Liver (tissue), 9 donors: Measurements from ENCODE around the gene ITGB1BP1. TPM values are rescaled to one million over a fixed set of nuclear protein-coding genes. Genes with fewer than 3 reads are reported as not detected.

ENCODE experiments used
- DNase-seq: peaks from one replicate; pipeline ENCODE4 v3.0.0-alpha.2; 2017; ENCODE audit warnings: low spot score
- H3K27ac ChIP-seq, 2 donors: one replicate each; pipeline ENCODE4 v1.7.0; 2013; ENCODE audit warnings: inconsistent platforms in 2 of 2, low read length in 2 of 2, control low read depth in 1 of 2, low read depth in 1 of 2, mild to moderate bottlenecking in 1 of 2
- H3K27me3 ChIP-seq, 4 donors: one replicate each; pipeline versions ENCODE4 v1.6.1 to v1.7.0; 2013; ENCODE audit warnings: low read length in 3 of 4, inconsistent platforms in 1 of 4, mild to moderate bottlenecking in 1 of 4, moderate library complexity in 1 of 4; ENCODE audit not compliant: control insufficient read depth in 4 of 4, insufficient read depth in 4 of 4
- H3K36me3 ChIP-seq, 4 donors: one replicate each; pipeline versions ENCODE4 v1.6.1 to v1.7.0; 2013; ENCODE audit warnings: low read length in 3 of 4, mild to moderate bottlenecking in 3 of 4, low read depth in 1 of 4, moderate library complexity in 1 of 4; ENCODE audit not compliant: control insufficient read depth in 4 of 4, insufficient read depth in 3 of 4
- H3K4me1 ChIP-seq, 4 donors: one replicate each; pipeline versions ENCODE4 v1.6.1 to v1.7.0; 2013; ENCODE audit warnings: low read length in 3 of 4, mild to moderate bottlenecking in 3 of 4, moderate library complexity in 1 of 4; ENCODE audit not compliant: control insufficient read depth in 4 of 4, insufficient read depth in 4 of 4
- H3K4me3 ChIP-seq, 3 donors: one replicate each; pipeline versions ENCODE4 v1.6.1 to v1.7.0; 2013; ENCODE audit warnings: low read length in 3 of 3, control low read depth in 1 of 3, low read depth in 1 of 3, mild to moderate bottlenecking in 1 of 3
- H3K9ac ChIP-seq, 2 donors: one replicate each; pipeline ENCODE4 v1.7.0; 2013; ENCODE audit warnings: low read length in 2 of 2, mild to moderate bottlenecking in 2 of 2, moderate library complexity in 2 of 2, control low read depth in 1 of 2, low read depth in 1 of 2
- H3K9me3 ChIP-seq, 4 donors: one replicate each; pipeline versions ENCODE4 v1.6.1 to v1.7.0; 2013; ENCODE audit warnings: low read length in 3 of 4; ENCODE audit not compliant: control insufficient read depth in 4 of 4
- CTCF ChIP-seq: fragments of 150-350 bp; IDR thresholded peaks from 2 replicates; pipeline ENCODE4 v1.5.1; 2017; ENCODE audit warnings: improper control_type of control experiment, low read depth, low read length; ENCODE audit not compliant: missing input control
- EGR1 ChIP-seq, 2 donors: IDR thresholded peaks; 2 replicates each; pipeline ENCODE4 v1.6.1; 2016 to 2018; ENCODE audit warnings: antibody characterized with exemption in 2 of 2, low read depth in 2 of 2
- FOXA1 ChIP-seq: IDR thresholded peaks from 2 replicates; pipeline ENCODE4 v1.6.1; 2016; ENCODE audit warnings: antibody characterized with exemption
- FOXA2 ChIP-seq: IDR thresholded peaks from 2 replicates; pipeline ENCODE4 v1.6.1; 2016; ENCODE audit warnings: antibody characterized with exemption
- GABPA ChIP-seq, 2 donors: IDR thresholded peaks in 1 of 2; conservative IDR thresholded peaks in 1 of 2; 2 replicates each; pipeline ENCODE4 v1.6.1; 2016; ENCODE audit warnings: antibody characterized with exemption in 2 of 2, mild to moderate bottlenecking in 1 of 2, moderate library complexity in 1 of 2
- HNF4A ChIP-seq, 2 donors: conservative IDR thresholded peaks; 2 replicates each; pipeline ENCODE4 v1.6.1; 2016; ENCODE audit warnings: antibody characterized with exemption in 2 of 2, mild to moderate bottlenecking in 2 of 2
- HNF4G ChIP-seq: IDR thresholded peaks from 2 replicates; pipeline ENCODE4 v1.6.1; 2016; ENCODE audit warnings: antibody characterized with exemption
- JUND ChIP-seq, 2 donors: IDR thresholded peaks; 2 replicates each; pipeline ENCODE4 v1.6.1; 2016; ENCODE audit warnings: antibody characterized with exemption in 2 of 2
- NR2F2 ChIP-seq: IDR thresholded peaks from 2 replicates; pipeline ENCODE4 v1.6.1; 2016; ENCODE audit warnings: antibody characterized with exemption
- RAD21 ChIP-seq, 2 donors: IDR thresholded peaks; 2 replicates each; pipeline ENCODE4 v1.6.1; 2016; ENCODE audit warnings: antibody characterized with exemption in 2 of 2, mild to moderate bottlenecking in 2 of 2
- REST ChIP-seq: IDR thresholded peaks from 2 replicates; pipeline ENCODE4 v1.6.1; 2016; ENCODE audit warnings: antibody characterized with exemption, mild to moderate bottlenecking
- RXRA ChIP-seq, 2 donors: IDR thresholded peaks; 2 replicates each; pipeline ENCODE4 v1.6.1; 2017 to 2018; ENCODE audit warnings: antibody characterized with exemption in 2 of 2, mild to moderate bottlenecking in 1 of 2
- SP1 ChIP-seq: IDR thresholded peaks from 2 replicates; pipeline ENCODE4 v1.6.1; 2018; ENCODE audit warnings: antibody characterized with exemption, mild to moderate bottlenecking
- TAF1 ChIP-seq: conservative IDR thresholded peaks from 2 replicates; pipeline ENCODE4 v1.6.1; 2016; ENCODE audit warnings: antibody characterized with exemption, mild to moderate bottlenecking
- ZBTB33 ChIP-seq: IDR thresholded peaks from 2 replicates; pipeline ENCODE4 v1.6.1; 2016; ENCODE audit warnings: antibody characterized with exemption
- WGBS: extraction: QIAGEN DNeasy Blood & Tissue Kit; methylation state at CpG from one replicate; pipeline ENCODE4 v1.1.7; 2013; 5-methylcytosine and 5-hydroxymethylcytosine counted together
- polyA plus RNA-seq, 2 donors: library from polyadenylated mRNA; stranded (reverse) in 1 of 2; unstranded in 1 of 2; fragments of 200-250 nt in 1 of 2; fragments of >200 nt in 1 of 2; fragmentation: Nextera tagmentation in 1 of 2; extraction: Ambion mirVana in 1 of 2; gene quantifications; one replicate each; pipeline versions ENCODE4 v1.2.1 to v1.2.3, GENCODE V29; 2013 to 2015
- total RNA-seq, 2 donors: library from RNA; depleted of rRNA; stranded (reverse); fragments of >200 nt; gene quantifications; one replicate each; pipeline ENCODE4 v1.2.3, GENCODE V29; 2014
- TF ChIP-seq, protein P1 (sequence below): IDR thresholded peaks from 2 replicates; pipeline ENCODE4 v1.6.1; 2016; ENCODE audit warnings: antibody characterized with exemption
- TF ChIP-seq, protein P2 (sequence below): IDR thresholded peaks from 2 replicates; pipeline ENCODE4 v1.6.1; 2016; ENCODE audit warnings: antibody characterized with exemption
- donor health status: healthy.
- donor health status: healthy.
- donor health status: healthy.
- donor health status: healthy.
- donor health status: healthy.

The ITGB1BP1 gene
- total and polyA plus RNA-seq, 4 donors: 6.6 to 30.9 (median 13.7) TPM

DNA sequence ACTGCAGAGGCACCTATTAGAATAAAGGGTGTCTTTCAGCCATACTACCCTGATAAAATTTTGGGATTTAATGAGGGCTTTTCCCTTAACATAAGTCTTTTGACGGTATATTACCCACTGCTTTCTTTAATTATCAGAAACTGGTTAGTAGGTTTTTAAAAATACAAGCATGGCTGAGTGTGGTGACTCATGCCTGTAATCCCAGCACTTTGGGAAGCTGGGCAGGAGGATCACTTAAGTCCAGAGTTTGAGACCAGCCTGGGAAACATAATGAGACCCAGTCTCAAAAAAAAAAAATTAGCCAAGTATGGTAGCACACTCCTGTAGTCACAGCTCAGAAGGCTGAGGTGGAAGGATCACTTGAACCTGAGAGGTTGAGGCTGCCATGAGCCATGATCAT, 16.2 kb upstream of the ITGB1BP1 start:
- Histone ChIP-seq H3K27me3 (no peaks in the 10 kb centered on the region), H3K9ac (no peak overlapping the region), H3K9me3 (no peaks in the 10 kb centered on the region), H3K4me1 (no peaks in the 10 kb centered on the region), H3K27ac (no peak overlapping the region), H3K36me3 (peaks cover 13 to 52% (median 44%) of the 10 kb centered on the region in 4 donors), H3K4me3 (no peak overlapping the region)
- DNase-seq: no peak
- TF ChIP-seq, protein P1, sequence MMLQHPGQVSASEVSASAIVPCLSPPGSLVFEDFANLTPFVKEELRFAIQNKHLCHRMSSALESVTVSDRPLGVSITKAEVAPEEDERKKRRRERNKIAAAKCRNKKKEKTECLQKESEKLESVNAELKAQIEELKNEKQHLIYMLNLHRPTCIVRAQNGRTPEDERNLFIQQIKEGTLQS: no peak
- TF ChIP-seq REST (no peak), CTCF (no peak), FOXA2 (no peak), HNF4A (conservative IDR thresholded peaks at IDR 0.05) (no peak), TAF1 (no peak), JUND (IDR thresholded peaks at IDR 0.05) (no peak), NR2F2 (no peak), GABPA (IDR thresholded peaks at IDR 0.05 in 1 of 2, conservative IDR thresholded peaks at IDR 0.05 in 1 of 2) (no peak), FOXA1 (no peak), EGR1 (IDR thresholded peaks at IDR 0.05; ENCODE audit: low read depth in 2 of 2) (no peak), HNF4G (no peak), RXRA (IDR thresholded peaks at IDR 0.05) (no peak), ZBTB33 (no peak), RAD21 (IDR thresholded peaks at IDR 0.05) (no peak), SP1 (no peak)
- TF ChIP-seq, protein P2, sequence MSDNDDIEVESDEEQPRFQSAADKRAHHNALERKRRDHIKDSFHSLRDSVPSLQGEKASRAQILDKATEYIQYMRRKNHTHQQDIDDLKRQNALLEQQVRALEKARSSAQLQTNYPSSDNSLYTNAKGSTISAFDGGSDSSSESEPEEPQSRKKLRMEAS: no peak
- 97% methylated on average over 1 of the region's 1 CpG for WGBS

- H3K4me3 ChIP-seq: no peak overlapping the region
- H3K27me3 ChIP-seq: no peaks in the 10 kb centered on the region
- whole genome bisulfite sequencing: 88% methylated on average over 2 of the region's 2 CpGs
- no peaks in the 10 kb centered on the region for H3K4me1 ChIP-seq
- no peak overlapping the region for H3K27ac ChIP-seq
- no peaks in the 10 kb centered on the region for H3K9me3 ChIP-seq
- H3K36me3 ChIP-seq: peaks cover 6 to 57% (median 44%) of the 10 kb centered on the region in 4 donors
- DNase-seq: no peak
- no peak overlapping the region for H3K9ac ChIP-seq
- TF ChIP-seq FOXA2: no peak
- no peak for TF ChIP-seq FOXA1
- TF ChIP-seq CTCF: no peak
- TF ChIP-seq REST: no peak
Measured at GRCh38 chr2:9434489-9434888, 11.2 kb upstream of the ITGB1BP1 start.
